LNCAP (cell line): ENCODE data around the gene CLCA2.

Experiments used
- CTCF ChIP-seq: fragments of 450-650 bp; IDR thresholded peaks from 2 replicates; pipeline ENCODE4 v1.5.1; 2017; ENCODE audit warnings: mild to moderate bottlenecking

The CLCA2 gene

GRCh38 chr1:86466109-86466844 lies 42.3 kb downstream of the CLCA2 start:
- no peak for TF ChIP-seq CTCF

- no peak for TF ChIP-seq CTCF
Measured at GRCh38 chr1:86466986-86467385, 43.0 kb downstream of the CLCA2 start.

- TF ChIP-seq CTCF = no peak
Measured at GRCh38 chr1:86468501-86468977, 44.6 kb downstream of the CLCA2 start, which contains the start of gene CLCA1. CLCA1 (plus strand) TSS chr1:86468927; CDS start chr1:86468972, 45 bp downstream.

GRCh38 chr1:86470859-86471258 lies 46.9 kb downstream of the CLCA2 start:
- TF ChIP-seq CTCF = no peak

- no peak for TF ChIP-seq CTCF
Measured at GRCh38 chr1:86471291-86471690, 47.3 kb downstream of the CLCA2 start.

GRCh38 chr1:86472152-86472551 lies 48.2 kb downstream of the CLCA2 start:
- no peak for TF ChIP-seq CTCF

GRCh38 chr1:86472767-86473166 lies 48.8 kb downstream of the CLCA2 start:
- TF ChIP-seq CTCF = no peak
